ENCODE measurements around the gene CWC22. TPM values are rescaled to one million over a fixed set of nuclear protein-coding genes. Genes with fewer than 3 reads are reported as not detected.

Gene CWC22
- total and polyA plus RNA-seq, 2 of the 13 experiments (the other 11 are each of a cell fraction or from before 2014, with no cell fraction given), result 5.7 to 29.2 TPM

DNA sequence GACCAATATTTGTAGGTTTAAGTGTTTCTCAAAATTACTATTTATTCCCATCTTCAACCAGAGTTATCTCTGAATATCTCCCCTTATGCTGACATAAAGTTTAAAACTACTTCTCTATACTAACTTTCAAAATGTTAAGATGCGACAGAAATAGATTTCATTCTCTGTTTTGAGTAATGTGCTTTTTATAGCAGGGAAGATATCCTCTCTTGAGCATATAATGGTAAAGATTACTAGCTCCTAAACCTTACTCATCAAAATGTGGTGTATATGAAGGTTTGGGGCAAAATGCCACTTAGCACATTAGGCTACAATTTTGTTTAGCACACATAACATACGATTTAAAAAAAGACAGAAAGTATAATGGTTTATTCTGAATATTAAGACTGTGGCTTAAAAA is 54.4 kb downstream of the CWC22 start:
- Histone ChIP-seq H2AFZ (ENCODE audit: low read length) (no peak overlapping the region), H3K4me3 (replicated peaks in 1 of 3; ENCODE audit: insufficient read depth in 1 of 3, low read depth in 2 of 3, low read length in 3 of 3) (no peak overlapping the region), H3K27me3 (ENCODE audit: control insufficient read depth in 1 of 2, insufficient read depth in 2 of 2, low read length in 2 of 2) (no peaks in the 10 kb centered on the region), H3K27ac (ENCODE audit: extremely low read length, insufficient read depth, low read length) (no peak overlapping the region), H3K4me2 (ENCODE audit: low read depth, low read length) (no peak overlapping the region), H4K20me1 (ENCODE audit: insufficient read depth, low read length) (no peaks in the 10 kb centered on the region), H3K9me3 (ENCODE audit: low read length) (no peaks in the 10 kb centered on the region), H3K4me1 (ENCODE audit: insufficient read depth, low read length) (peaks cover 31% of the 10 kb centered on the region), H3K9ac (ENCODE audit: insufficient read depth, low read depth, low read length) (no peak overlapping the region), H3K79me2 (ENCODE audit: insufficient read depth, low read length) (no peaks in the 10 kb centered on the region), H3K36me3 (replicated peaks in 1 of 2; ENCODE audit: control insufficient read depth in 1 of 2, insufficient read depth in 2 of 2, low read length in 2 of 2) (peaks cover 15 to 64% of the 10 kb centered on the region in 2 experiments)
- intact Hi-C loops (cut with micrococcal nuclease; ENCODE audit: unreplicated experiment) (no loop called here), in situ Hi-C loops (cut with HindIII; ENCODE audit: extremely low pct_ligation_motif_present, low pct_unique_long_range_greater_than_20kb) (no loop called here)
- DNase-seq (ENCODE audit: low spot score) (no peak), ATAC-seq (no peak), FAIRE-seq (no peak)
- ChIA-PET CTCF (ENCODE audit: low intra/inter-chr PET ratio, low total read pairs) (no interaction called here), POLR2A (no interaction called here)
- no peak for TF ChIP-seq ZNF703 (CRISPR knock-in tag; IDR thresholded peaks at IDR 0.05; ENCODE audit: borderline replicate concordance)
- no peak for TF ChIP-seq SALL1 (CRISPR knock-in tag; IDR thresholded peaks at IDR 0.05)
- no peak for TF ChIP-seq TEAD2 (CRISPR knock-in tag; IDR thresholded peaks at IDR 0.05)
- no peak for TF ChIP-seq ZNF232 (CRISPR knock-in tag; IDR thresholded peaks at IDR 0.05; ENCODE audit: borderline replicate concordance)
- WGBS (ENCODE audit: low lambda C conversion rate), result 91% methylated on average over 2 of the region's 2 CpGs
- no TSS peak for BruUV-seq (replicated peaks)

DNA sequence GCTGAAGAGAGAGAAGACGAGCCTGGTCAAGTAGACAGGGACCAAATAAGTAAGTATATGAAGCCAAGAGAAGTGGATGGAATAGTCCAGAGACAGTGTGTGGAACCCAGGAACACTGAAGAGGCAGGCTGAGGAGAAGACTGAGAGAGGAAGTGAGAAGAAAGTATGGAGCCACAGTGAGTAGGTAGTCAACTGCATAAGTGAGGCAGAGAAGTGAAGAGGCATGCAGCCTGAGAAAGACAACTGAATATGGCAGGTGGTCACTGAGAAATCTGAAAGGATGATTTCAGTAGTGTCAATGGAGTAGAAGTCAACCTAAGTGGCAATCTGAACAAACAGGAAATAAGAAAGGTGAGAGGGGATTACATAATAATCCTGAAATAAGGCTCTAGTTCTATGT is 55.4 kb downstream of the CWC22 start:
- ATAC-seq, result no peak
- in situ Hi-C loops (cut with HindIII; ENCODE audit: extremely low pct_ligation_motif_present, low pct_unique_long_range_greater_than_20kb), result no loop called here
- no peak for FAIRE-seq
- Histone ChIP-seq H3K4me1 (ENCODE audit: insufficient read depth, low read length) (peaks cover 33% of the 10 kb centered on the region), H2AFZ (ENCODE audit: low read length) (no peak overlapping the region), H3K9me3 (ENCODE audit: low read length) (no peaks in the 10 kb centered on the region), H3K79me2 (ENCODE audit: insufficient read depth, low read length) (no peaks in the 10 kb centered on the region), H4K20me1 (ENCODE audit: insufficient read depth, low read length) (no peaks in the 10 kb centered on the region), H3K36me3 (replicated peaks in 1 of 2; ENCODE audit: control insufficient read depth in 1 of 2, insufficient read depth in 2 of 2, low read length in 2 of 2) (peaks cover 15 to 66% of the 10 kb centered on the region in 2 experiments), H3K27me3 (ENCODE audit: control insufficient read depth in 1 of 2, insufficient read depth in 2 of 2, low read length in 2 of 2) (no peaks in the 10 kb centered on the region), H3K4me2 (ENCODE audit: low read depth, low read length) (no peak overlapping the region), H3K27ac (ENCODE audit: extremely low read length, insufficient read depth, low read length) (no peak overlapping the region), H3K9ac (ENCODE audit: insufficient read depth, low read depth, low read length) (no peak overlapping the region), H3K4me3 (replicated peaks in 1 of 3; ENCODE audit: insufficient read depth in 1 of 3, low read depth in 2 of 3, low read length in 3 of 3) (no peak overlapping the region)
- CTCF ChIA-PET (ENCODE audit: low intra/inter-chr PET ratio, low total read pairs), result no interaction called here
- WGBS (ENCODE audit: low lambda C conversion rate), result 96% methylated on average over 1 of the region's 1 CpG
- TF ChIP-seq ZSCAN20 (CRISPR knock-in tag; IDR thresholded peaks at IDR 0.05; ENCODE audit: borderline replicate concordance) (no peak), SIX4 (CRISPR knock-in tag; IDR thresholded peaks at IDR 0.05) (no peak), CHD2 (IDR thresholded peaks at IDR 0.05; ENCODE audit: low read depth, low read length) (no peak)
- TF ChIP-seq, protein P1, sequence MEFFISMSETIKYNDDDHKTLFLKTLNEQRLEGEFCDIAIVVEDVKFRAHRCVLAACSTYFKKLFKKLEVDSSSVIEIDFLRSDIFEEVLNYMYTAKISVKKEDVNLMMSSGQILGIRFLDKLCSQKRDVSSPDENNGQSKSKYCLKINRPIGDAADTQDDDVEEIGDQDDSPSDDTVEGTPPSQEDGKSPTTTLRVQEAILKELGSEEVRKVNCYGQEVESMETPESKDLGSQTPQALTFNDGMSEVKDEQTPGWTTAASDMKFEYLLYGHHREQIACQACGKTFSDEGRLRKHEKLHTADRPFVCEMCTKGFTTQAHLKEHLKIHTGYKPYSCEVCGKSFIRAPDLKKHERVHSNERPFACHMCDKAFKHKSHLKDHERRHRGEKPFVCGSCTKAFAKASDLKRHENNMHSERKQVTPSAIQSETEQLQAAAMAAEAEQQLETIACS (CRISPR knock-in tag; IDR thresholded peaks at IDR 0.05), result no peak
- POLR2A ChIA-PET, result no interaction called here
- intact Hi-C loops (cut with micrococcal nuclease; ENCODE audit: unreplicated experiment), result no loop called here
- no peak for DNase-seq (ENCODE audit: low spot score)
- no TSS peak for BruUV-seq (replicated peaks)
